Stimulated activated naive CD8-positive, alpha-beta T cell treated with anti-CD3 and anti-CD28 coated beads, Interleukin-15, Interleukin-2, amounts not matched to agents 100 ng/mL and 50 ng/mL, for 24 hours (primary cell): Measurements from ENCODE around the gene CCDC66.
A peak's percentile ranks its signal among the peaks of the same experiment; 100 is the strongest.
"Not testable (repeated sequence)": the region's sequence is repeated elsewhere in the genome, so short reads cannot be mapped to it uniquely, and the experiment has no call there.

Experiments used
- H3K27ac Mint-ChIP-seq: one replicate; pipeline ENCODE4 v1.8.0; 2021; ENCODE audit warnings: mild to moderate bottlenecking, mixed read lengths
- H3K27me3 Mint-ChIP-seq: one replicate; pipeline ENCODE4 v1.8.0; 2021; ENCODE audit warnings: mixed read lengths
- H3K36me3 Mint-ChIP-seq: one replicate; pipeline ENCODE4 v1.8.0; 2021; ENCODE audit warnings: low read depth, mixed read lengths
- H3K4me1 Mint-ChIP-seq: one replicate; pipeline ENCODE4 v1.8.0; 2021; ENCODE audit warnings: low read depth, mixed read lengths
- H3K4me3 Mint-ChIP-seq: one replicate; pipeline ENCODE4 v1.8.0; 2021; ENCODE audit warnings: mild to moderate bottlenecking, mixed read lengths
- H3K9me3 Mint-ChIP-seq: one replicate; pipeline ENCODE4 v1.8.0; 2021; ENCODE audit warnings: mixed read lengths

CCDC66 gene

DNA sequence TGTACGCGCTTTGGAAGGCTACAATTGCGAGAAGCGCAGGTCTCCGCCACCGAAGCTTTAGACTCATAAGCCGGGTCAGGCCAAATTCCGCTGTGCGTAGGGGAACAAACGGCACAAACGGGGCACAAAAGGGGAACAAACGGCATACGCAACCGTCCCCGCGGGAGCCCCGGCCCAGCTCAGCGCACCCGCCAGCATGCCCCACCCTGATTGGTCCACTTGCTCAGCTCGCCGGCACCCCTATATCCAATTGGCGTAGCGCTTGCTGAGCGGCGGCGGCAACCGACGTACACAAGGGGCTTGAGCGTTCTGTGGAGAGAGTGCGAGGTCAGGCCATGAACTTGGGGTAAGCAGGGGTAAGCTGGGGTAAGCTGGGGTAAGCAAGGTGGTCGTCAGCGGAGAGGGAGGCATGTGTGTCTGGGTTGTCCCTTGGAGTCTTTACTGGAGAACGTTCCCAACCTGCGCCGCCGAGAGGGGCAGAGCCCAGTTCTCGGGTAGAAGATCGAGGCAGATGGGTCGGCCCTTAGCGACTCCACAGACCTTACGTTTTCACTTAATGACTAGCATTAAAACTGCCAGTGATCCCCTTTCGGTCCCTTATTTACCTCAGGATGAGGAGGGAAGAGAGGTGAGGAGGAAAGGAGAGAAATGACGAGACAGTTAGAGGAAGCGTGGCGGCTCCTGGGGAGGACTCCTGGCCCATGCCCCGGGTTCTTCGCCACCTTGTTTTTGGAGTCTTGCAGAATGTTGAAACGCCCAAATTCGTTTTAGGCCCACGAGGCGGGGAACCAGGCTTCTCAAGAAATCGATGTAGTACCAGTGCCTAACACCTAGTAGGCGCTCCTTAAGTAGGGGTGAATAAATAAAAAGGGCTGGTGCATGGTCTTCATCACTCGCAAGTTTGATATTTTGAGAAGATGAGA, at the start of gene CCDC66:
Gene CCDC66, plus strand, starts transcription at position 268 of the 923 bp plus-strand sequence. Its CDS starts 68 bp downstream, at position 336.
- Mint-ChIP-seq H3K4me1 (peaks cover 35% of the 10 kb centered on the region), H3K9me3 (no peaks in the 10 kb centered on the region), H3K36me3 (peaks cover 30% of the 10 kb centered on the region), H3K27me3 (peaks cover 5% of the 10 kb centered on the region), H3K27ac (peak within 1 kb of the TSS; percentile 99), H3K4me3 (peak within 1 kb of the TSS; percentile 99)

DNA sequence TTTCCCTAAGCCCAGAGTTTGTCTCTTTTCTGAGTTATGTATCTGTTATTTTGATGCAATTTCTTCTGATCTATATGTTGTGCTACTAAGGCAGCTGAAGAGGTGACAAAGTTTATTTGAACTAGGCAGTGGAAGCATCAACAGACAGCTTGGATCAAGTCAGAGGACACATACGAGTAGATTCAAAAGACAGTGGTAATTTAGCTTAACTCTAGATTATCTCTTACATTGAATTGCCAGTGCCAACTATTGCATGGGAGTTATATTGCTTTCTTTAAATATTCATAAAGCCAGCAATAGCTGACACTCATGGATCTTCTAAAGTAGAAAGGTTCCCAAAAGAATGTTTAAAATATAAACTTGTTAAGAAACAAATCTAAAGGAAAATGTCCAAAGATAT, 37.3 kb upstream of the CCDC66 start:
- no peaks in the 10 kb centered on the region for H3K4me1 Mint-ChIP-seq
- H3K4me3 Mint-ChIP-seq = no peak overlapping the region
- peaks cover 20% of the 10 kb centered on the region for H3K27me3 Mint-ChIP-seq
- no peak overlapping the region for H3K27ac Mint-ChIP-seq
- no peaks in the 10 kb centered on the region for H3K36me3 Mint-ChIP-seq
- H3K9me3 Mint-ChIP-seq = no peaks in the 10 kb centered on the region

DNA sequence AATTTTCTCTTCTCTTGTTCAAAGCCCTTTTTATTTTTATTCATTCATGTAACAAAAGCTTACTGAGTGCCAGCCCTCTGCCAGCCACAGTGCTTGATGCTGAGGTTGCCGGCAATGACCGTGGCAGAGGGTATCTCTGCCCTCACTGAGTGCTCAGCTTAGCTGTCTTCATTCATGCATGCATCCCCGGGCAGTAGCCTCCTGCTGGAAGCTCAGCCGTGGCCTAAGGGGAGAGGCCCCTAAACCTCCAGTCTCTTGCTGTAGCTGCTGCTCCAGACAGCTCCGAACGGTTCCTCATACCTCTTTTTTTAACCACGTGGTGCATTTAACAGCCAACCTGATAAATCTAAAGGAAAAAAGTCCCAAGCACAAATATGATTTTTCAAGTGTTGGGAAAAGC, 34.6 kb upstream of the CCDC66 start:
- Mint-ChIP-seq H3K4me3 (no peak overlapping the region), H3K36me3 (no peaks in the 10 kb centered on the region), H3K4me1 (no peaks in the 10 kb centered on the region), H3K9me3 (no peaks in the 10 kb centered on the region), H3K27ac (no peak overlapping the region), H3K27me3 (peaks cover 16% of the 10 kb centered on the region)

DNA sequence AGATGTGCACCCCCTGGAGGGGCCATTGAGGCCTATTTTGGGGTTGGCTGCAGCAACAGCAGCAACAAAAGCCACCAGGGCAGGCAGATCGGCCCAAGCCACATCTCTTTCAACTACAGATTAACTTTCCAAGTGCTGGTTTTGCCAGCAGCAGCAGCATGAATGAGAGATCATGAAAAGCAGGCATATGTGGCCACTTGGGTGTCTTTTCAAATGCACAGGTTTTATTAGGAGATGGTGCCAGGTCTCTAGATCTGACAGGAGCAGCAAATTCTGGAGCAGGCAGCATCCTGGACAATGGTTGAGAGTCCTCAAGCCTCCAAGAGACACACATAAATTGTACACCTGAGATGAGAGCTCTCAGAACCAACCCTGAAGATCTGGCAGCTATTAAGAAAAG, 31.7 kb upstream of the CCDC66 start:
- Mint-ChIP-seq H3K4me3 (no peak overlapping the region), H3K27ac (no peak overlapping the region), H3K4me1 (no peaks in the 10 kb centered on the region), H3K36me3 (no peaks in the 10 kb centered on the region), H3K27me3 (peaks cover 3% of the 10 kb centered on the region), H3K9me3 (no peaks in the 10 kb centered on the region)

DNA sequence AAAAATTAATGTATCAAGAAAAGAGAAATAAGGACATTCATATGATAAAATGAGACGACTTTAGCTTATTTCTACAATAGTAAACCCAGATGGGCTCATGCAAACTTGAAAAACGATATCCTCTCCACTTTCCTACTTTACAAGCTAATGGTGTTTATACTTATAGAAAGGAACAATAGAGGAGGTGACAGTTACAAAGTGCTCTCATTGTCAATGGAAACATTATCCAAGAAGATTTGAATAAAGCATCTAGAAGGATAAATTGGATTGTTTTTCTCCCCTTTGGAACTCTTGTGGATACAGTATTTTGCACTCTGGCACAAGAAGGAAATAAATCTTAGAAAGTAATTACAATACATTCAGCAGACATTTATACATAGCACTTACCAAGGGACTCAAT, 20.2 kb upstream of the CCDC66 start:
- no peaks in the 10 kb centered on the region for H3K4me1 Mint-ChIP-seq
- no peak overlapping the region for H3K4me3 Mint-ChIP-seq
- H3K9me3 Mint-ChIP-seq = peaks cover 3% of the 10 kb centered on the region
- peaks cover 10% of the 10 kb centered on the region for H3K27me3 Mint-ChIP-seq
- H3K36me3 Mint-ChIP-seq = no peaks in the 10 kb centered on the region
- no peak overlapping the region for H3K27ac Mint-ChIP-seq

DNA sequence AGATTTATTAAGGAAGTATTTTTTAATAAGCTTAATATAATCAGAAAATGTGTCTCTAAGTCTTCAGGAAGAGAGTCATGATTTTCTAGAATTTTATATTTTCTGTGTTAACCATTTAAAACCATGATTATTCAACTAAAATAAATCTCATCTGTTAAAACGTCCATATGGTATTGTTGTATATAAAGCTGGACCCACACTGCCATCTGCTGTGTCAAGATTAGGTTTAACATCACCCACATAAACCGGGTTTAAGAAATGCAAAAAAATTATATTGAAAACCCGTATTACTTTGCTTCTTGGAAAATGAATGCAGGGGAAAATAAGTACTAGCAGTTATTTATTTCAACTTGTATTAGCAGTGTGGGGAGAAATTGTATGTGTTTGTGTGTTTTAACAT, 9.5 kb upstream of the CCDC66 start:
- Mint-ChIP-seq H3K36me3 (no peaks in the 10 kb centered on the region), H3K27ac (no peak overlapping the region), H3K9me3 (peaks cover 8% of the 10 kb centered on the region), H3K4me3 (no peak overlapping the region), H3K4me1 (no peaks in the 10 kb centered on the region), H3K27me3 (peaks cover 19% of the 10 kb centered on the region)

DNA sequence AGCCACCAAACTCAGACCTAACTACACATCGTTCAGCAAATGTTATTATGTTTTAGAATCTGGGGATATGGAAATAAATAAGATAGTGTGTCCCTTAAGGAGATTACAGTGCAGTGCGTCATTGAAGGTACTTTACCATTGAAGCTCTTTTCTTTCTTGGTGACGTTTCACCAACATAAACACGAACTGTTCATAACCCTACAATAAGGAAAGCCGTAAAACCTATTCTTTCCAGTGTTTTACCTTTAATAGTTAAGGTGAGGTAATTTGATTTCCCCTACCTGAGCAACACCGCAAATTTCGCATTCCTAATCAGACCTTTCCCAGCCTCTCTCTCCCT, 826 bp downstream of the CCDC66 start:
- peaks cover 30% of the 10 kb centered on the region for H3K36me3 Mint-ChIP-seq
- peak overlapping the region; percentile 99 for H3K27ac Mint-ChIP-seq
- H3K9me3 Mint-ChIP-seq = no peaks in the 10 kb centered on the region
- peaks cover 5% of the 10 kb centered on the region for H3K27me3 Mint-ChIP-seq
- H3K4me1 Mint-ChIP-seq = peaks cover 35% of the 10 kb centered on the region
- peak overlapping the region; percentile 99 for H3K4me3 Mint-ChIP-seq

DNA sequence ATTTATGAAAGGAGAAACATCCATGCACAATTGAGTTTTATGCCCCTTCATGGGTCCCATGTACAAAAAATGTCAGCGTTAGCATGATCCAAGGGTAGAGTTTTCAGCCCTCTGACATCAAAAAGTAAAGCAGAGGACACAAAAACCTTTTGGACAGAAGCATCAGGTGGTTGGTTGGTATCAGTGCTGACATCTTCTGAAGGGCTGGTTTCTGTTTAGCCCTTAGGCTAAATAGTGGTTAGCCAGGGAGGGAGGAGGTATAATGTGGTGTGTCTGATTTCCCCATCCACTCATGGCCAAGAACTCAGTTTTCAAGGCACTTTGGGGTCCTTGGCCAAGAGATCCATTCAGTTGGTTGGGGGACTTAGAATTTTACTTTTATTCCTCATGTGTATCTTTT, 16.5 kb downstream of the CCDC66 start:
- Mint-ChIP-seq H3K27ac (no peak overlapping the region), H3K27me3 (no peaks in the 10 kb centered on the region), H3K4me1 (peaks cover 19% of the 10 kb centered on the region), H3K9me3 (no peaks in the 10 kb centered on the region), H3K36me3 (peaks cover 78% of the 10 kb centered on the region), H3K4me3 (no peak overlapping the region)

DNA sequence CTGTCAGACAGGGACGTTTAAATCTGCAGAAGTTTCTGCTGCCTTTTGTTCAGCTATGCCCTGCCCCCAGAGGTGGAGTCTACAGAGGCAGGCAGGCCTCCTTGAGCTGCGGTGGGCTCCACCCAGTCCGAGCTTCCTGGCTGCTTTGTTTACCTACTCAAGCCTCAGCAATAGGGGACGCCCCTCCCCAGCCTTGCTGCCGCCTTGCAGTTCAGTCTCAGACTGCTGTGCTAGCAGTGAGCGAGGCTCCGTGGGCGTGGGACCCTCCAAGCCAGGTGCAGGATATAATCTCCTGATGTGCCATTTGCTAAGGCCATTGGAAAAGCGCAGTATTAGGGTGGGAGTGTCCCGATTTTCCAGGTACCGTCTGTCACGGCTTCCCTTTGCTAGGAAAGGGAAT, 25.0 kb downstream of the CCDC66 start:
- not testable (repeated sequence) for H3K27ac Mint-ChIP-seq
- H3K36me3 Mint-ChIP-seq = peaks cover 69% of the 10 kb centered on the region

DNA sequence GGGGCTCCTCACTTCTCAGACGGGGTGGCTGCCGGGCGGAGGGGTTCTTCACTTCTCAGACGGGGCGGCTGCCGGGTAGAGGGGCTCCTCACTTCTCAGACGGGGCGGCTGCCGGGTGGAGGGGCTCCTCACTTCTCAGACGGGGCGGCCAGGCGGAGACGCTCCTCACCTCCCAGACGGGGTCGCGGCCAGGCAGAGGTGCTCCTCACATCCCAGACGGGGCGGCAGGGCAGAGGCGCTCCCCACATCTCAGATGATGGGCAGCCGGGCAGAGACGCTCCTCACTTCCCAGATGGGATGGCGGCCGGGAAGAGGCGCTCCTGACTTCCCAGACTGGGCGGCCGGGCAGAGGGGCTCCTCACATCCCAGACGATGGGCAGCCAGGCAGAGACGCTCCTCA, 27.3 kb downstream of the CCDC66 start:
- not testable (repeated sequence) for H3K4me3 Mint-ChIP-seq, H3K4me1 Mint-ChIP-seq, H3K9me3 Mint-ChIP-seq, H3K27ac Mint-ChIP-seq, H3K27me3 Mint-ChIP-seq
- H3K36me3 Mint-ChIP-seq = peaks cover 50% of the 10 kb centered on the region

More for the DNA sequence above, 25.0 kb downstream of the CCDC66 start:
- H3K27me3 Mint-ChIP-seq, H3K4me3 Mint-ChIP-seq, H3K9me3 Mint-ChIP-seq: not testable (repeated sequence)
- H3K4me1 Mint-ChIP-seq = peaks cover 24% of the 10 kb centered on the region

DNA sequence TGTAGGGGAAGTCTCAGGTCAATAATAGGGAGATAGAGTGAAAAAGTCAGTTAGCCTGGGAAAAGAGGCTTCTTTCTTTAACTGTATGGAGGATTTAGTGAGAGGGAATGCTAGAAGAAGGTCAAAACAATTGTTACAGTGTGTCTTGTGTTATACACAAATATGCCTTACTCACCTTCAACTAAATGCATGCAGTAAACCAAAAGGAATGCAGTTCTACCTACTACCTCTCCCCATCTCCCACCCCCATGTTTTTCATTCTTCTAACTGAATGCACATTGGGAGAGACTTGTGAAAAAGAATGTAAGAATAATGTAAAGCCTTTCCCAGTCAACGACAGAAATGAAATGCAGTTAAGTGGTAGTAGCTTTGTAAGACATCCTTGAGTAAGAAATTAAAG, 33.8 kb downstream of the CCDC66 start:
- peaks cover 34% of the 10 kb centered on the region for H3K4me1 Mint-ChIP-seq
- no peaks in the 10 kb centered on the region for H3K27me3 Mint-ChIP-seq
- H3K27ac Mint-ChIP-seq = no peak overlapping the region
- peaks cover 40% of the 10 kb centered on the region for H3K36me3 Mint-ChIP-seq
- no peaks in the 10 kb centered on the region for H3K9me3 Mint-ChIP-seq
- no peak overlapping the region for H3K4me3 Mint-ChIP-seq

DNA sequence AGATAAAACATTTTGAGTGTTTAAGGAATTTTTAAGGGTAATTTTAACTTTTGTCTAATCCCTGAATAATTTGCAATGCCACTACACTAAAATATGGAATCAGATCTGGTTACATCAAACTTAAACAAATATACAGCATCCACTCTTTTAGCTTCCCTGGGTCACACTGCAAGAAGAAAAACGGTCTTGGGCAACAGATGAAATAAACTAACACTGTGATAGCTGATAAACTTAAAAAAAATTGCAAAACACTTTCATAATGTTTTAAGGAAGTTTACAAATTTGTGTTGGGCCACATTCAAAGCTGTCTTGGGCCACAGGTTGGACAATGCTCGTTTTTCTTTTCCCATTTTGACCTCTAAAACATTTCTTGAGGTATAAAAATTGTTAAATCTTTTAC, 34.3 kb downstream of the CCDC66 start:
- H3K4me3 Mint-ChIP-seq = no peak overlapping the region
- H3K4me1 Mint-ChIP-seq = peaks cover 39% of the 10 kb centered on the region
- no peaks in the 10 kb centered on the region for H3K27me3 Mint-ChIP-seq
- no peak overlapping the region for H3K27ac Mint-ChIP-seq
- no peaks in the 10 kb centered on the region for H3K9me3 Mint-ChIP-seq
- H3K36me3 Mint-ChIP-seq = peaks cover 44% of the 10 kb centered on the region

DNA sequence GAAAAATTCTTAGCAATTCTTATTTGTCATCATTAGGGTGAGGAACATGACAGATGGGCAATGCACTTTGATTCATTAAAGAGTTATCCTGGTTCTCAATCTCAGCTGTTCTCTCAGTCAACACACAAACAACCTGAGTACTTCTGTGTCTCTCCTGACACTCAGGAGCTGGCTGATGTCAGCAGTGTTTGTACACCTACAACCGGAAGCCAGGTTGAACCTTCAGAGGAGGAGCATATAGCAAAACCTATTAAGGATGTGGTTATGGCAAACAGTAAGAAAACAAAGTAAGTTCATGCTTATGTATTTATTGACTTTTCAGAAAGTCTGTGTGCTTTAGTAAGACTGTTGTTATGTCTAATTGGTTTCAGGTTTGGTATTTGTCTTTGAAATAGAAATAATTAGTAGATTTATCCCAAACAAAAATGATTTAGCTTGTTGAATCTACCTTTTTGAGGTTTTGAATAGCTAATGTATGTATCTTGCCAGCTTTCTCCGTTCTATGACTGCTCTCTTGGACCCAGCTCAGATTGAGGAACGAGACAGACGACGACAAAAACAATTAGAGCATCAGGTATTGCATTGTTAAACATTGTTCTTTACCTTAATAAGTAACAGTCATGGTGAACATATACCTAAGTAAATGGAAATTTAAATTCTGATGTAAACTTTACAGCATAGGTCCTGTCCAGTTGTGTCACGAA, 36.6 kb downstream of the CCDC66 start:
- H3K9me3 Mint-ChIP-seq = peaks cover 5% of the 10 kb centered on the region
- H3K4me3 Mint-ChIP-seq = no peak overlapping the region
- peak overlapping the region; percentile 26 for H3K27ac Mint-ChIP-seq
- peaks cover 54% of the 10 kb centered on the region for H3K4me1 Mint-ChIP-seq
- peaks cover 59% of the 10 kb centered on the region for H3K36me3 Mint-ChIP-seq
- H3K27me3 Mint-ChIP-seq = no peaks in the 10 kb centered on the region

DNA sequence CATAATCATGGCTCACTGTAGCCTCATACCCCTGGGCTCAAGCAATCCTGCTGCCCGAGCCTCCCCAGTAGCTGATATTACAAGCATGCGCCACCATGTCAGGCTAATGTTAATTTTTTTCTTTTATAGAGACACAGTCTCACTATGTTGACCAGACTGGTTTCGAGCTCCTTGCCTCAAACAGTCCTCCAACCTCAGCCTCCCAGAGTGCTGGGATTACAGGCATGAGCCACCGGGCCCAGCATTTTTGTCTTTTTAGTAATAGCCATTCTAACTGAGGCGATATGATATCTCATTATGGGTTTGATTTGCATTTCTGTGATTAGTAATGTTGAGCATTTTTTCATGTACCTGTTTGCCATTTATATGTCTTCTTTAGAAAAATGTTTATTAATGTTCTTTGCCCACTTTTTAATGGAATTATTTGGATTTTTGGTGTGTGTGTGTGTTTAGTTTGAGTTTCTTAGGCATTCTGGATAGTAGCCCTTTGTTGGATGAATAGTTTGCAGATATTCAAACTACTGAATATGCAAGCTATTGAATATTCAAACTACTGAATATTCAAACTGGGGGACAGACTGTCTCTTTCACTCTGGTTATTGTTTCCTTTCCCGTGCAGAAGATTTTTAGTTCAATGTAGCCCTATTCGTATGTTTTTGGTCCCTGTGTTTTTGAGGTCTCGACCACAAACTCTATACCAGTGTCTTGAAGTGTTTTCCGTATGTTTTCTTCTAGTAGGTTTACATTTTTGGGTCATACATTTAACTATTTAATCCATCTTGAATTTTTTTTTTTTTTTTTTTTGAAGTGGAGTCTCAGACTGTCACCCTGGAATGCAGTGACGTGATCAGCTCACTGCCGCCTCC, 39.2 kb downstream of the CCDC66 start:
- H3K27ac Mint-ChIP-seq = peak overlapping the region; percentile 24
- H3K36me3 Mint-ChIP-seq = peaks cover 75% of the 10 kb centered on the region
- peaks cover 5% of the 10 kb centered on the region for H3K9me3 Mint-ChIP-seq

DNA sequence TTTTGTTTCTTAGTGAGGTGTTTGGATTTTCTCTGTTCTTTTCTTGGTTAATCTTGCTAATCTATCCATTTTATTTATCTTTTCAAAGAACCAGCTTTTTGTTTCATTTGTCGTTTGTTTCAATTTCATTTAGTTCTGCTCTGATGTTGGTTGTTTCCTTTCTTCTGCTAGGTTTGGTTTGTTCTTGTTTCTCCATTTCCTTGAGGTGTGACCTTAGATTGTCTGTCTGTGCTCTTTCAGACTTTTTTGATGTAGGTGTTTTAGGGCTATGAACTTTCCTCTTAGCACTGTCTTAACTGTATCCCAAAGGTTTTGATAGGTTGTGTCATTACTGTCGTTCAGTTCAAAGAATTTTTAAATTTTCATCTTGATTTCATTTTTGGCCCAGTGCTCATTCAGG, 51.5 kb downstream of the CCDC66 start:
- not testable (repeated sequence) for H3K4me3 Mint-ChIP-seq, H3K27me3 Mint-ChIP-seq, H3K9me3 Mint-ChIP-seq
- H3K36me3 Mint-ChIP-seq = peaks cover 98% of the 10 kb centered on the region
- peak overlapping the region; percentile 51 for H3K27ac Mint-ChIP-seq
- peaks cover 62% of the 10 kb centered on the region for H3K4me1 Mint-ChIP-seq

More for the DNA sequence above, 39.2 kb downstream of the CCDC66 start:
- no peak overlapping the region for H3K4me3 Mint-ChIP-seq
- peaks cover 64% of the 10 kb centered on the region for H3K4me1 Mint-ChIP-seq
- no peaks in the 10 kb centered on the region for H3K27me3 Mint-ChIP-seq
